Astrocyte (in vitro differentiated cells and primary cell): ENCODE data around the gene SMARCD3. TPM values are rescaled to one million over a fixed set of nuclear protein-coding genes. Genes with fewer than 3 reads are reported as not detected.

Experiments
- DNase-seq: peaks from one replicate; pipeline ENCODE4 v3.0.0-alpha.2; 2010; ENCODE audit warnings: low read depth
- FAIRE-seq: peaks from 2 replicates; lab custom pipeline; 2011; peaks lifted over from hg19 to GRCh38; lab: Jason Lieb, UNC
- H2AFZ ChIP-seq: 2 replicates; pipeline ENCODE4 v1.6.0; 2012; ENCODE audit warnings: low read depth, low read length, inconsistent platforms
- H3K27ac ChIP-seq: 2 replicates; pipeline ENCODE4 v1.5.1; 2011; ENCODE audit warnings: low read depth, low read length, inconsistent platforms
- H3K27me3 ChIP-seq: 2 replicates; pipeline ENCODE4 v1.6.0; 2011; ENCODE audit warnings: low read length, inconsistent platforms; ENCODE audit not compliant: insufficient read depth
- H3K36me3 ChIP-seq: 2 replicates; pipeline ENCODE4 v1.5.1; 2011; ENCODE audit warnings: low read length, inconsistent platforms; ENCODE audit not compliant: insufficient read depth
- H3K4me1 ChIP-seq: 2 replicates; pipeline ENCODE4 v1.5.1; 2011; ENCODE audit warnings: low read length, inconsistent platforms; ENCODE audit not compliant: insufficient read depth
- H3K4me2 ChIP-seq: 2 replicates; pipeline ENCODE4 v1.6.0; 2012; ENCODE audit warnings: low read length, inconsistent platforms
- H3K4me3 ChIP-seq: 2 replicates; pipeline ENCODE4 v1.5.1; 2011; ENCODE audit warnings: low read depth, mild to moderate bottlenecking, low read length, inconsistent platforms; ENCODE audit not compliant: insufficient read depth
- H3K79me2 ChIP-seq: 2 replicates; pipeline ENCODE4 v1.6.0; 2012; ENCODE audit warnings: mild to moderate bottlenecking, low read length, inconsistent platforms; ENCODE audit not compliant: insufficient read depth
- H3K9ac ChIP-seq: 2 replicates; pipeline ENCODE4 v1.6.0; 2012; ENCODE audit warnings: mild to moderate bottlenecking, low read length, inconsistent platforms
- H3K9me3 ChIP-seq: 2 replicates; pipeline ENCODE4 v1.5.1; 2012; ENCODE audit warnings: low read depth, mild to moderate bottlenecking, low read length, inconsistent platforms; ENCODE audit not compliant: insufficient read depth
- H4K20me1 ChIP-seq: 2 replicates; pipeline ENCODE4 v1.6.0; 2012; ENCODE audit warnings: low read length, inconsistent platforms; ENCODE audit not compliant: insufficient read depth
- H3K27ac Mint-ChIP-seq: one replicate; pipeline ENCODE4 v1.8.0; 2021; ENCODE audit warnings: mild to moderate bottlenecking, mixed read lengths; ENCODE audit not compliant: unreplicated experiment
- H3K27me3 Mint-ChIP-seq: one replicate; pipeline ENCODE4 v1.8.0; 2021; ENCODE audit warnings: low read depth, mixed read lengths; ENCODE audit not compliant: unreplicated experiment
- H3K36me3 Mint-ChIP-seq: one replicate; pipeline ENCODE4 v1.8.0; 2021; ENCODE audit warnings: low read depth, mixed read lengths; ENCODE audit not compliant: unreplicated experiment
- H3K4me1 Mint-ChIP-seq: one replicate; pipeline ENCODE4 v1.8.0; 2021; ENCODE audit warnings: low read depth, mixed read lengths; ENCODE audit not compliant: unreplicated experiment
- H3K4me3 Mint-ChIP-seq: one replicate; pipeline ENCODE4 v1.8.0; 2021; ENCODE audit warnings: mild to moderate bottlenecking, moderate library complexity, mixed read lengths; ENCODE audit not compliant: unreplicated experiment
- H3K9me3 Mint-ChIP-seq: one replicate; pipeline ENCODE4 v1.8.0; 2021; ENCODE audit warnings: mild to moderate bottlenecking, mixed read lengths; ENCODE audit not compliant: unreplicated experiment
- EZH2 ChIP-seq: IDR thresholded peaks from 2 replicates; pipeline ENCODE4 v1.6.1; 2012; ENCODE audit warnings: mild to moderate bottlenecking, low read length, inconsistent platforms; ENCODE audit not compliant: insufficient read depth
- total RNA-seq: library from RNA; stranded (reverse); gene quantifications from 2 replicates; pipeline ENCODE4 v1.2.1, GENCODE V29; 2021
- TF ChIP-seq, protein P1 (sequence below): IDR thresholded peaks from 2 replicates; pipeline ENCODE4 v1.5.1; 2011; ENCODE audit warnings: low read depth, mild to moderate bottlenecking, inconsistent platforms, low read length, moderate library complexity; ENCODE audit not compliant: insufficient read depth

SMARCD3 gene
- total RNA-seq, 1 donor from 2014 or later: 47.7 TPM

DNA sequence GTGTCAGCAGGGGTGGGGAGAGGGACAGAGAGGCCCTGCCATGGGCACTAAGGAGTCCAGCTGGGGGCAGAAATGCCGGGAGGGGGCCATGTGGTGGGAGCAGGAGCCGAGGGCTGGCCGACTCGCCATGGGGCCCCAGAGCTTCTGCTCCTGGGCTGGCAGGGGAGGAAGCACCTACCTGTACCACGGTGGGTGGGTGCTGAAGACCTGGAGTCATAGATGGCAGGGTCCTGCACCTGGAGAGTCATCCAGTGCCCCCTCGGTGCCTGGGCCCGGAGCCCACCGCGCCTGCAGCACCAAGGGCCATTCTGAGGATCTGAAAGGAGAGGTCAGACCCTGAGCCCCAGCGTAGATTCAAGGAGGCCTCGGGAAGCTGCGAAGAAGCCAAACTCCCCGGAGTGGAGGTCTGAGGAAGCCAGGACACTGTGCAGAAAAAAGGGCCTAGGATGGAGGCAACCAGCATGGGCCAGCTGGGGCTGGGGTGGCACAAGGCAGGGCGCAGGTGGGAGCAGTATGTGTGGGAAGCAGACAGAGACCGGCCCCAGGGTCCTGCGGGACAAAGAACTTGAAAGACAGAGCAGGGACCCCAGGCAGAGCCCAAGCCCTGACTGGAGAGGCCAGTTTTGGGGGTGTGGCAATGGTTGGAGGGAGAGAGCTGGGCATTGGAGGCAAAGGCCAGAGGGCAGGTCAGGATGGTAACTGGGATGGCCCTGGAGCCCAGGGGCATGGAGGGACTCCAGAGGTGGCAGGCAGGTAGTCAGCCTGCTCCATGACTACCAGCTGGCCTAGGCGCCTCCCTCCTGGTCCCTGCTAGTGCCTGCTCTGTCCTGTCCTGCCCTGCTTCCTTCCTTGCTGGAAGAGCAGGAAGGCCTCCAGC is 26.7 kb upstream of the SMARCD3 start:
- Histone ChIP-seq H4K20me1 (no peaks in the 10 kb centered on the region), H3K79me2 (no peaks in the 10 kb centered on the region), H3K36me3 (no peaks in the 10 kb centered on the region), H3K27ac (no peak overlapping the region), H3K9ac (no peak overlapping the region), H3K9me3 (no peaks in the 10 kb centered on the region), H2AFZ (no peak overlapping the region), H3K4me3 (no peak overlapping the region), H3K4me2 (no peak overlapping the region), H3K27me3 (no peaks in the 10 kb centered on the region), H3K4me1 (no peaks in the 10 kb centered on the region)
- Mint-ChIP-seq H3K4me1 (no peaks in the 10 kb centered on the region), H3K27me3 (peaks cover 60% of the 10 kb centered on the region), H3K36me3 (peaks cover 7% of the 10 kb centered on the region), H3K9me3 (peaks cover 9% of the 10 kb centered on the region), H3K4me3 (peak overlapping the region; percentile 69), H3K27ac (no peak overlapping the region)
- TF ChIP-seq, protein P1, sequence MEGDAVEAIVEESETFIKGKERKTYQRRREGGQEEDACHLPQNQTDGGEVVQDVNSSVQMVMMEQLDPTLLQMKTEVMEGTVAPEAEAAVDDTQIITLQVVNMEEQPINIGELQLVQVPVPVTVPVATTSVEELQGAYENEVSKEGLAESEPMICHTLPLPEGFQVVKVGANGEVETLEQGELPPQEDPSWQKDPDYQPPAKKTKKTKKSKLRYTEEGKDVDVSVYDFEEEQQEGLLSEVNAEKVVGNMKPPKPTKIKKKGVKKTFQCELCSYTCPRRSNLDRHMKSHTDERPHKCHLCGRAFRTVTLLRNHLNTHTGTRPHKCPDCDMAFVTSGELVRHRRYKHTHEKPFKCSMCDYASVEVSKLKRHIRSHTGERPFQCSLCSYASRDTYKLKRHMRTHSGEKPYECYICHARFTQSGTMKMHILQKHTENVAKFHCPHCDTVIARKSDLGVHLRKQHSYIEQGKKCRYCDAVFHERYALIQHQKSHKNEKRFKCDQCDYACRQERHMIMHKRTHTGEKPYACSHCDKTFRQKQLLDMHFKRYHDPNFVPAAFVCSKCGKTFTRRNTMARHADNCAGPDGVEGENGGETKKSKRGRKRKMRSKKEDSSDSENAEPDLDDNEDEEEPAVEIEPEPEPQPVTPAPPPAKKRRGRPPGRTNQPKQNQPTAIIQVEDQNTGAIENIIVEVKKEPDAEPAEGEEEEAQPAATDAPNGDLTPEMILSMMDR: no peak
- no peak for TF ChIP-seq EZH2
- FAIRE-seq (no peak), DNase-seq (no peak)

GRCh38 chr7:151274396-151274795 is 25.9 kb upstream of the SMARCD3 start:
- no peak for TF ChIP-seq EZH2
- TF ChIP-seq, protein P1: no peak
- Histone ChIP-seq H3K4me2 (no peak overlapping the region), H3K4me1 (no peaks in the 10 kb centered on the region), H3K4me3 (no peak overlapping the region), H3K9ac (no peak overlapping the region), H3K27me3 (no peaks in the 10 kb centered on the region), H2AFZ (no peak overlapping the region), H3K9me3 (no peaks in the 10 kb centered on the region), H4K20me1 (no peaks in the 10 kb centered on the region), H3K27ac (no peak overlapping the region), H3K79me2 (no peaks in the 10 kb centered on the region), H3K36me3 (no peaks in the 10 kb centered on the region)
- peaks cover 10% of the 10 kb centered on the region for H3K9me3 Mint-ChIP-seq
- peaks cover 7% of the 10 kb centered on the region for H3K36me3 Mint-ChIP-seq
- H3K4me3 Mint-ChIP-seq: no peak overlapping the region
- peaks cover 61% of the 10 kb centered on the region for H3K27me3 Mint-ChIP-seq
- H3K27ac Mint-ChIP-seq: no peak overlapping the region
- H3K4me1 Mint-ChIP-seq: no peaks in the 10 kb centered on the region
- no peak for DNase-seq
- FAIRE-seq: no peak
